Measurements from ENCODE around the gene ARHGAP26.

ARHGAP26 gene

GRCh38 chr5:143037071-143037470 is 266.9 kb downstream of the ARHGAP26 start:
- DNase-seq (ENCODE audit: low read depth in 2 of 2), result no peak

DNA sequence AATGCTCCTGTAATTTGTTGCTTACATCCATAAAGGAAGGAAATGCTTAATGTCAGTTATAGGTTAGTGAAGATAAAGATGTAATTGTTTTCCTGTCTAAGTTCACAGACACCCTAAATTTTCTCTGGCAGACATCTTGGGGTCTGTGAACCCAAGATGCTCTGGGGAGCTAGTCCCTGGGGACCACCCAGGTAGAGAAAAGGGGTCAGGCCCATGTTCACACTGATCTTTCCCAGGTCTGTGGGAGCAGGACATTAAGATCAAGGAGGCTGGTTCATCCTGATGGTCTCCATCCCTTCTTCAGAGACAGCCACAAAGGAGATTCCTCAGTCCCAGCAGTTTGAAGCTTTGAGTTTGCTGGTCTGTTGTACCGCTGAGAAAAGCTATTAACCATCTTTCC is 267.5 kb downstream of the ARHGAP26 start:
- no peak for DNase-seq (ENCODE audit: low read depth in 2 of 2)

DNA sequence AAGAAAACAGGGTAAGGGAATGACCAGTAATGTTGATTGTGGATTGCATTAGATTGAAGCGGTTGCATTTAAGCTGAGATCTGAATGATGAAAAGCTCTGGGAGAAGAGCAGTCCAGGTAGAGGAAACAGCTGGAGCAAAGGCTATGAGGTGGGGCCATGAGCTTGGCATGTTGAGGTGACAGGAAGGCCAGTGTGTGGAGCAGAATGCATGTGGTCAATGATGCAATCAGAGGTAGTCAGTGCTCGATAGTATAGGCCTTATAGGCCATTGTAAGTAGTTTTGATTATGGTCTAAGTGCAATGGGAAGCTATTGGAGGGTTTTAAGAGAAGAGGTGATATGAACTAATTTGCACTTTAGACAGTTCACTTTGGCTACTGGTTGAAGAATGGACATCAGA is 270.4 kb downstream of the ARHGAP26 start:
- DNase-seq (ENCODE audit: low read depth in 2 of 2), result no peak

GRCh38 chr5:143041461-143041860 is 271.3 kb downstream of the ARHGAP26 start:
- DNase-seq (ENCODE audit: low read depth in 2 of 2), result no peak

DNA sequence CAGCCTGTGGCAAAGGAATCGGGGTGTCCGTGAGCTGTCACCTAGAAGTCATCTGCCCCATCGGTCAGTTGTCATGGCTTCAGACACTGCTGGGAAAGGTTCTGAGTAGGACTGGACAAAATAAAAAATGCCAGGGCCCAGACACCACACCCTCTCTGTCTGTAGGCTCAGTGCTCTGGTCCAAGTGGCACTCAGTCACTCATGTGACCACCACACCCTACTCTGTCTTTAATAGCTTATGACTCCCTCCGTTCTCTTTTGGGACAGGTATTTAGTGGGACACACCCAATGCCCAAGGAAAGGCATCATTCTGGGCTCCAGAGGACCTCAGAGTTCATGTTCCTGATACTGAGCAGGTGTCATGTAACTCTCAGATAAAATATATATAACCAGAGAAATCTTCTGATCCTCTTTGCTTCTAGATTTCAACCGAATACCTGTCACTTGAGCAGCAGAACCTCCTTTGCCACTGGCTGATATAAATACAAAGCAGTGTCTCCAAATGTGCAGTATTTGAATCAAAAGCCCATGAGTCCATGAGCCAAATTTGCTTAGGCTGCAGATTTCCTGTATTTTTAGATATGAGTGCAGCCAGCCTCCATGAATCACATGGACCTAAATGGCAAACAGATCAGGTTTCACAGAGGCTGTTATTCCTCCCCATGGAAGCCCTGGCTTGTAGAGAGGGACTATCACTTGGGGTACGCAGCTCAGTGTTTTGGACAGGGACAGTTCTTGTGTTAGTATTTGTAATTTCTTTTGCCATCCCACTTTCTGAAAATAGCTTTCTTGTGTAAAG is 272.0 kb downstream of the ARHGAP26 start:
- DNase-seq (ENCODE audit: low read depth in 2 of 2), result no peak

GRCh38 chr5:143044265-143044664 is 274.1 kb downstream of the ARHGAP26 start:
- DNase-seq (ENCODE audit: low read depth in 2 of 2), result no peak

DNA sequence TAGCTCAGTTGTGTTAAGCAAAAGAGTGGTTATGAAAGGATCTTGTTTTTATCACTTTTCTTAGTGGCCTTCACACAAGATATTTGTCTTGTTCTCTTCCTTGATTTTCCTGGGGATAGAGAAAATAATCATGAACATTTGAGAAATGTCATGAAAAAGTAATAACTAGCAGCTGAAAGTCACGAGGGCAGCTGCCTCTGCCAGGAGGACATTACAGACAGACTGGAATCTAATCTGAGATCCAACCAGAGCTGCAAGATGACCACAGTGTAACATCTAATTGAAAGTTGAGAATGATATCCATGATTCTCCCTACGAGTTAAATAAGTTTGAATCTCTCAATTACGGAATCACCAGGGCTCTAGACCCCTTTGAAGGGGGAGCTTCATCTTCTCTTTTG is 274.9 kb downstream of the ARHGAP26 start:
- no peak for DNase-seq (ENCODE audit: low read depth in 2 of 2)

GRCh38 chr5:143046314-143046713 is 276.1 kb downstream of the ARHGAP26 start:
- DNase-seq (ENCODE audit: low read depth in 2 of 2), result no peak

DNA sequence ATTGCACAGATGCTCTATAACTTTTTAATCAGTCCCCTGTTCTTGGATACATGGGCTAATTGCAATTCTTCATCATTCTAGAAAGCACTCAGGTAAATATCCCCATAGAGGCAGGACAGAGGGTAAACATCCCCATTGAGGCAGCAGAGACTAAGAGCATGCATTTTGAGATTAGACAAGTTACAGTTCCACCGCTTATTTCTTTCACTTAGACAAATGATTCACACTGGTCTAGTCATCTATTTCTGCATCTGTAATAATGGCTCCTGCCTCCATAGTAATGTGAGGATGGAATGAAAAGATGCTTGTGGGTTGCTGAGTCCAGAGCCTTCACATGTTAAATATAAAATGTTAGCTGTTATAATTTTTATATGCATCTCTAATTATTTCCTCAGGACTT is 276.9 kb downstream of the ARHGAP26 start:
- DNase-seq (ENCODE audit: low read depth in 2 of 2), result no peak

GRCh38 chr5:143050183-143050582 is 280.0 kb downstream of the ARHGAP26 start:
- no peak for DNase-seq (ENCODE audit: low read depth in 2 of 2)

GRCh38 chr5:143051244-143052058 is 281.3 kb downstream of the ARHGAP26 start:
- peak; percentile 86 for DNase-seq (ENCODE audit: low read depth in 2 of 2)

DNA sequence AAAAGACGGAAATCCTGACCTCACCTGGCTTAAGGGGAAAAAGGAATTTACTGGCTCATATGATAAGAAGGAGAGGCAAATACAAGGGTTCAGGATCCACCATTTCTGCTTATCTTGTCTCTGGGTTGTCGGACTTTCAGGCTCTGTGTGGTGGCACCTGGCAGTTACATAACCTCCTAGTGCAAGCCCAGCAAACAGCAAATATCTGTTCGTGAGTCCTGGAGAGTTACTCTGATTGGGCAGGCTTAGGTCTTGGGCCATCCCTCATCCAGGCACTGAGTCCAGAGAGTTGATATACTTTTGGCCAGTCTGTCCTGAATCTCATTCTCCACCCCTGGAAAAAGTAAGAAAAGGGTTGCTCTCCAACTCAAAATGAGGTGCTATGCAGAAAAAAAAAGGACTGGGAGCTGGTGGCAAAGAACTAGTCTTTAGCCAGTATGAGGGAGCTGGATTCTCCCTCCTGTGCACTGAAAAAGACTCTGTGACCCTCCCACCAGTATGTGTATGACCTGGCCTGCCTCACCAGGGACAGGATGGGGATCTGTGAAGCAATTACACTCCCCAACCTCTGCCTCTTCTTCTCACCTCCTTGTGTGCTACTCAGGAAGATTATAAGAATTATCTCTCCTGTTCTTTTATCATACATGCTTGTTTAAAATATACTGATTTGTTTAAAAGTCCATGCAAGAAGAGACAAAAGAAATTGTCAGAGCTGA is 282.9 kb downstream of the ARHGAP26 start:
- no peak for DNase-seq (ENCODE audit: low read depth in 2 of 2)

GRCh38 chr5:143053780-143054179 is 283.6 kb downstream of the ARHGAP26 start:
- no peak for DNase-seq (ENCODE audit: low read depth in 2 of 2)

GRCh38 chr5:143054480-143054941 is 284.3 kb downstream of the ARHGAP26 start:
- DNase-seq (ENCODE audit: low read depth in 2 of 2), result no peak

- no peak for DNase-seq (ENCODE audit: low read depth in 2 of 2)
Measured at GRCh38 chr5:143055596-143056338, 285.6 kb downstream of the ARHGAP26 start.

GRCh38 chr5:143056339-143056704 is 286.1 kb downstream of the ARHGAP26 start:
- no peak for DNase-seq (ENCODE audit: low read depth in 2 of 2)

GRCh38 chr5:143056792-143057579 is 286.8 kb downstream of the ARHGAP26 start:
- no peak for DNase-seq (ENCODE audit: low read depth in 2 of 2)

- peak in 1 of 2 experiments; percentile 37 for DNase-seq (ENCODE audit: low read depth in 2 of 2)
Measured at GRCh38 chr5:143057580-143057999, 287.4 kb downstream of the ARHGAP26 start.

DNA sequence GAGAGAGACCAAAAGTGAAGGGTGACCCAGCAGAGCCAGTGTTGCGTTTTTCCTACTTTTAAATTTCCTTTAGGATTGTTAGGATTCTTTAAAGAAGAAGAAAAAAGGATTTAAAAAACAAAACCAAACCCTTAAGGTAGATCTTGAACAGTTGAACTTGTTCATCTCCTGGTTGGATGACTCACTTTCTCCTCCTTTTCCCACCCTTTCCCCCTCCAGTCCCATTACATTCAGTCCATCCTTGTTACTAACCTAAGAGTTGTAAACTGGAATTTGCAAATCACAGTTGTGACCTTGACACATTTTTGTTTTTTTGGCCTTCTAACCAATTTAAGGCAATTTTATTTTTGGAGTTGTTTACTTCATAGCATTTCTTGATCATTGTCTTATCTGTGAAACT is 289.2 kb downstream of the ARHGAP26 start:
- no peak for DNase-seq (ENCODE audit: low read depth in 2 of 2)

DNA sequence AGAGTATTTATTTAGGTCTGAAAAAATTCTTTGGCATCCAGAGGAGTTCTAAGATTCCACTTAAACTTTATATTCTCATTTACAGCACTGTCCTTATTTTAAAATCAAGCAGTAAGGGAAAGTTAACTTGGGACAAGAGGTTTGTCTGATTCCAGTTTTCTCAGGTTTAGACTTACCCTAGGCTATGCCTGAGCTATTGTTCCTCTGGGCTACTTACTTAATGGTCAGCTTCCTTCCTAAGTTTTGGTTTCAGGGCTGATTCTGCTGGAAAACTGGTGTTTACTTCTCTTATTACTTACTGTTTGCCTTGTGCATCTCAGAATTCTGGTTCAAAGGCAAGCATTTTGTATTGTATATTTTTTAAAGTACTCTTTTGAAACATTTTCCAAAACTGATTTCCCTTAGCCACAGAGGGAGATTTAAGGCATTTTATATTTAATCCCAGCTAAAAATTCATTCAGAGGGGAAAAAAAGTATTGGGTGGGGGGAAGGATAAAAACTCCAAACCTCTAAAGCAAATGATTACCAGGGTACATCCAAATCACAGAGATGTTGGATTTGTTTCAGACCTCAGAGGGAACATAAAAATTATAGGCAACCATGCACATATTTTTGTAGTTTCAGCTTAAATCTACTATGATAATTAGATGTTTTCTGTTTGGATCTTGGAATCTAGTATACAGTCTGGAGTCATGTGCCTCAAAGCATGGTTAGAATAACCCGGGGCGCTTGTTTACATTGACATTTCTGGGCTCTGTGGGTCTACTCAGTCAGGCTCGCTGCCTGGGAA is 290.0 kb downstream of the ARHGAP26 start:
- no peak for DNase-seq (ENCODE audit: low read depth in 2 of 2)

Data from fibroblast of skin of left biceps (primary cell).